ENCODE results near the gene ANKRD10. TPM values are rescaled to one million over a fixed set of nuclear protein-coding genes. Genes with fewer than 3 reads are reported as not detected.

ANKRD10 gene
- total and polyA plus RNA-seq, 11 donors: 37.7 to 81.3 (median 47.6) TPM

GRCh38 chr13:110897014-110897413, 17.9 kb downstream of the ANKRD10 start:
- intact Hi-C loops (cut with DNase I): no loop called here
- no peaks in the 10 kb centered on the region for H3K27me3 ChIP-seq
- no peak for DNase-seq
- H3K4me3 ChIP-seq: no peak overlapping the region
- no peak for ATAC-seq
- H3K4me1 ChIP-seq: no peaks in the 10 kb centered on the region
- H3K36me3 ChIP-seq: peaks cover 0 to 84% (median 50%) of the 10 kb centered on the region in 9 donors
- H3K9me3 ChIP-seq: no peaks in the 10 kb centered on the region
- no peak for TF ChIP-seq POLR2A (IDR thresholded peaks at IDR 0.05)
- TF ChIP-seq, protein P1, sequence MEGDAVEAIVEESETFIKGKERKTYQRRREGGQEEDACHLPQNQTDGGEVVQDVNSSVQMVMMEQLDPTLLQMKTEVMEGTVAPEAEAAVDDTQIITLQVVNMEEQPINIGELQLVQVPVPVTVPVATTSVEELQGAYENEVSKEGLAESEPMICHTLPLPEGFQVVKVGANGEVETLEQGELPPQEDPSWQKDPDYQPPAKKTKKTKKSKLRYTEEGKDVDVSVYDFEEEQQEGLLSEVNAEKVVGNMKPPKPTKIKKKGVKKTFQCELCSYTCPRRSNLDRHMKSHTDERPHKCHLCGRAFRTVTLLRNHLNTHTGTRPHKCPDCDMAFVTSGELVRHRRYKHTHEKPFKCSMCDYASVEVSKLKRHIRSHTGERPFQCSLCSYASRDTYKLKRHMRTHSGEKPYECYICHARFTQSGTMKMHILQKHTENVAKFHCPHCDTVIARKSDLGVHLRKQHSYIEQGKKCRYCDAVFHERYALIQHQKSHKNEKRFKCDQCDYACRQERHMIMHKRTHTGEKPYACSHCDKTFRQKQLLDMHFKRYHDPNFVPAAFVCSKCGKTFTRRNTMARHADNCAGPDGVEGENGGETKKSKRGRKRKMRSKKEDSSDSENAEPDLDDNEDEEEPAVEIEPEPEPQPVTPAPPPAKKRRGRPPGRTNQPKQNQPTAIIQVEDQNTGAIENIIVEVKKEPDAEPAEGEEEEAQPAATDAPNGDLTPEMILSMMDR (IDR thresholded peaks at IDR 0.05): no peak
- 93 to 98% (median 96%) methylated on average over 1 of the region's 1 CpG for WGBS, 4 donors
- no peak overlapping the region for H3K27ac ChIP-seq

DNA sequence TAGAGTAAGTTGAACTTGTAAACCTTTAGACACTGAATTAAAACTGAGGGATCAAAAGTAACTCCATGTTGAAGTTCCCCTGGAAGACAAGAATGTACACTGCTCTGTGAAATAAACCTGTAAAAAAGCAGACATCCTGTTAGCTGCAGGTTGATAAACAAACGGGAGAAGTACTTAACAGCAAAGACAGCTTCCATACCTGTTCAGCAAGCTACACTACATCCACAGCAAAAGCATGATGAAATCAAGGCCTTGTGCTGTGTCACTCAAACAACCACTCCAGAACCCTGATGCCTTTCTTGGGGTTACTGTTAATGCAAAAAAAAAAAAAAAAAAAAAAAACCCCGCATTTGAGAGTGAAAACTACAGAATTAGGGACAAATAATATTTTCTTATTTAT, 20.8 kb downstream of the ANKRD10 start:
- TF ChIP-seq POLR2A (IDR thresholded peaks at IDR 0.05): no peak
- TF ChIP-seq, protein P1 (IDR thresholded peaks at IDR 0.05): no peak
- intact Hi-C loops (cut with DNase I): no loop called here

DNA sequence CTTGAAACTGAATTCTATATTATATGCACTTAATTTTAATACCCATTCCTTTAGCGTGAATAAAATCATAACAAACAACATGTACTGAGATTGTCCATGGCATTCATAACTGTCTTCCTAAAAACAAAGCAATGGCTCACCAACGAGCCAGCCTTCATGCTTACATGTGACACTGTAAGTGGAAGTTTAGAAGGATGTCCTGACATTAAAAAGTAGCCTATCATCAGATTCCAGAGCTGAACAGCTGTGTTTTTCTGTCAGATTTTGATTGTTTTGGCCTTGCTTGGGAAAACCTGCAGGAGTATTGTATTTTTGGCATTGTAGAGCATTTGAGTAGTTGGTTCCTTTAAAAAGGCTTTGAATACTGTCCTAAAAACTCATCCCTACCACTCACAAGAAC, 21.3 kb downstream of the ANKRD10 start:
- intact Hi-C loops (cut with DNase I): no loop called here
- Histone ChIP-seq H3K4me3 (no peak overlapping the region), H3K9me3 (no peaks in the 10 kb centered on the region), H3K27ac (no peak overlapping the region), H3K27me3 (no peaks in the 10 kb centered on the region), H3K36me3 (peaks cover 0 to 66% (median 47%) of the 10 kb centered on the region in 9 donors), H3K4me1 (peaks cover 0 to 1% (median 0%) of the 10 kb centered on the region in 12 donors)
- 51 to 73% (median 67%) methylated on average over 2 of the region's 2 CpGs for WGBS, 4 donors
- no peak for ATAC-seq
- TF ChIP-seq POLR2A (IDR thresholded peaks at IDR 0.05): no peak
- TF ChIP-seq, protein P1 (IDR thresholded peaks at IDR 0.05): no peak
- no peak for DNase-seq

More for the DNA sequence above, 20.8 kb downstream of the ANKRD10 start:
- Histone ChIP-seq H3K4me3 (no peak overlapping the region), H3K4me1 (no peaks in the 10 kb centered on the region), H3K9me3 (no peaks in the 10 kb centered on the region), H3K27me3 (no peaks in the 10 kb centered on the region), H3K27ac (no peak overlapping the region), H3K36me3 (peaks cover 0 to 71% (median 47%) of the 10 kb centered on the region in 9 donors)
- WGBS, 4 donors: 80 to 85% (median 83%) methylated on average over 2 of the region's 2 CpGs
- DNase-seq (no peak), ATAC-seq (no peak)

GRCh38 chr13:110890279-110891165, 24.3 kb downstream of the ANKRD10 start:
- Histone ChIP-seq H3K9me3 (no peaks in the 10 kb centered on the region), H3K4me1 (peaks cover 0 to 22% (median 4%) of the 10 kb centered on the region in 12 donors), H3K27ac (no peak overlapping the region), H3K4me3 (no peak overlapping the region), H3K27me3 (no peaks in the 10 kb centered on the region), H3K36me3 (peaks cover 0 to 49% (median 35%) of the 10 kb centered on the region in 9 donors)
- intact Hi-C loops (cut with DNase I): no loop called here
- WGBS, 4 donors: 81 to 94% (median 89%) methylated on average over 8 of the region's 8 CpGs
- ATAC-seq (no peak), DNase-seq (no peak)
- TF ChIP-seq, protein P1 (IDR thresholded peaks at IDR 0.05): no peak
- no peak for TF ChIP-seq POLR2A (IDR thresholded peaks at IDR 0.05)

Measured in heart left ventricle (tissue), 16 donors.